ENCODE measurements around the gene SGCG. TPM values are rescaled to one million over a fixed set of nuclear protein-coding genes. Genes with fewer than 3 reads are reported as not detected.

The SGCG gene
- total RNA-seq, 1 experiment from 2014 or later = 0.15 TPM

DNA sequence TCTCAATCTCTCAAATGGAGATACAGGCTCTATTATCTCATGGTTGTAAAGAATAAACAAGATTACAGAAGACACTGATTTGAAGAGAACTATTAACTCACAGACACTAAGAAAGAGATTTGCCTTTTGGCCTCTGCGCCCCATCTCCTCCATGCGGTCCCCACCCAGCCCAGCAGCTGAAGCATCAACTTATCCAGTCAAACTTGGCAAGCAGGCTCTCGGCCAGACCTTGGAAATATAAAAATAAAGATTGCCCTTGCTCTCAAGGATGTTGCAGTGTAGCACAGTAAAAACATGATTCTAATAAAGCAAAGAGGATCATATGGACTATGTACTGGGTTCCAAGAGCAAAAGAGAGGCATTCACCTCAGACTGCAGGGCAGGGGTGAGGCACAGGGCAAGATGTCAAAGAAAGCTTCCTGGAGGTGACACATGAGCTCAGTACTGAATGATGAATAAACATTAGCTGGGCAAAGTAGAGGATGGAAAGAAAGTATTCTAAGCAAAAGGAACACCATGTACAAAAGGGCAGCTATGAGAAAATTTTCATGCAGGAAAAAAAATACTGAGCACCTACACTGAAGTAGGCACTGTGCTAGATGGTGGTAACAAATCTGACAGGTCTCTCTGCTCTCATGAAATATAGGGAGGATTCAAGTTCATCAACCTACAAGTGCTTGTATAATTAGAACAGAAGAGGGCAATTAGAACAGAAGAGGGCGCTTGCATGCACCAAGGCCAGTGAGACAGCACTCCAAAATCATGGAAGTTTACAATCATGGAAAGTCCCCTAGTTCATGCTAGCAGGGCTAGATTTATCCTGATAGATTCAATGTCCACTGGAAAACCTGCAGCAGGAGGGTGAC, 167.7 kb downstream of the SGCG start:
- POLR2A ChIA-PET = no interaction called here
- H3K36me3 ChIP-seq (ENCODE audit: control insufficient read depth in 1 of 2, insufficient read depth in 2 of 2, low read length in 2 of 2) = peaks cover 7 to 13% of the 10 kb centered on the region in 2 experiments

More for the DNA sequence above, 167.7 kb downstream of the SGCG start:
- no peaks in the 10 kb centered on the region for H3K9me3 ChIP-seq (ENCODE audit: control insufficient read depth in 1 of 2, insufficient read depth in 1 of 2, low read depth in 1 of 2, low read length in 2 of 2)
- intact Hi-C loops (cut with micrococcal nuclease) = no loop called here
- H3K4me1 ChIP-seq (ENCODE audit: control insufficient read depth in 1 of 2, insufficient read depth in 2 of 2, low read length in 2 of 2) = no peaks in the 10 kb centered on the region
- ChIA-PET CTCF (no interaction called here), RAD21 (ENCODE audit: low non-redundant PET in 1 of 2, low total read pairs in 2 of 2, uncharacterized antibody in 2 of 2, unreplicated experiment in 2 of 2) (no interaction called here)
- TF ChIP-seq ZNF274 (IDR thresholded peaks at IDR 0.05; ENCODE audit: low read depth, low read length) (no peak), ELF1 (IDR thresholded peaks at IDR 0.05; ENCODE audit: borderline replicate concordance, low read depth) (no peak), CBX3 (IDR thresholded peaks at IDR 0.05; ENCODE audit: low read depth) (no peak), SIN3A (IDR thresholded peaks at IDR 0.05; ENCODE audit: low read depth) (no peak), EZH2 (IDR thresholded peaks at IDR 0.05) (no peak), POLR2AphosphoS5 (IDR thresholded peaks at IDR 0.05; ENCODE audit: low read depth, low read length) (no peak), YY1 (IDR thresholded peaks at IDR 0.05; ENCODE audit: extremely low read depth, insufficient replicate concordance, low read depth, low read length) (no peak), EGR1 (IDR thresholded peaks at IDR 0.05; ENCODE audit: low read depth) (no peak), POLR2A (IDR thresholded peaks at IDR 0.05; ENCODE audit: borderline replicate concordance, extremely low read depth, insufficient read depth, insufficient read length) (no peak), CEBPB (IDR thresholded peaks at IDR 0.05; ENCODE audit: low read depth) (no peak), RAD21 (IDR thresholded peaks at IDR 0.05; ENCODE audit: low read depth) (no peak), SRF (IDR thresholded peaks at IDR 0.05; ENCODE audit: low read depth) (no peak), EZH2phosphoT487 (IDR thresholded peaks at IDR 0.05; ENCODE audit: borderline replicate concordance) (no peak), SP1 (IDR thresholded peaks at IDR 0.05; ENCODE audit: low read depth) (no peak), ZFX (IDR thresholded peaks at IDR 0.05) (no peak), FOSL1 (IDR thresholded peaks at IDR 0.05; ENCODE audit: low read depth) (no peak)
- TF ChIP-seq, protein P1, sequence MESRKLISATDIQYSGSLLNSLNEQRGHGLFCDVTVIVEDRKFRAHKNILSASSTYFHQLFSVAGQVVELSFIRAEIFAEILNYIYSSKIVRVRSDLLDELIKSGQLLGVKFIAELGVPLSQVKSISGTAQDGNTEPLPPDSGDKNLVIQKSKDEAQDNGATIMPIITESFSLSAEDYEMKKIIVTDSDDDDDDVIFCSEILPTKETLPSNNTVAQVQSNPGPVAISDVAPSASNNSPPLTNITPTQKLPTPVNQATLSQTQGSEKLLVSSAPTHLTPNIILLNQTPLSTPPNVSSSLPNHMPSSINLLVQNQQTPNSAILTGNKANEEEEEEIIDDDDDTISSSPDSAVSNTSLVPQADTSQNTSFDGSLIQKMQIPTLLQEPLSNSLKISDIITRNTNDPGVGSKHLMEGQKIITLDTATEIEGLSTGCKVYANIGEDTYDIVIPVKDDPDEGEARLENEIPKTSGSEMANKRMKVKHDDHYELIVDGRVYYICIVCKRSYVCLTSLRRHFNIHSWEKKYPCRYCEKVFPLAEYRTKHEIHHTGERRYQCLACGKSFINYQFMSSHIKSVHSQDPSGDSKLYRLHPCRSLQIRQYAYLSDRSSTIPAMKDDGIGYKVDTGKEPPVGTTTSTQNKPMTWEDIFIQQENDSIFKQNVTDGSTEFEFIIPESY (IDR thresholded peaks at IDR 0.05; ENCODE audit: extremely low read depth, insufficient replicate concordance, low read length) = no peak
- TF ChIP-seq, protein P2, sequence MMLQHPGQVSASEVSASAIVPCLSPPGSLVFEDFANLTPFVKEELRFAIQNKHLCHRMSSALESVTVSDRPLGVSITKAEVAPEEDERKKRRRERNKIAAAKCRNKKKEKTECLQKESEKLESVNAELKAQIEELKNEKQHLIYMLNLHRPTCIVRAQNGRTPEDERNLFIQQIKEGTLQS (IDR thresholded peaks at IDR 0.05) = no peak
- TF ChIP-seq, protein P3, sequence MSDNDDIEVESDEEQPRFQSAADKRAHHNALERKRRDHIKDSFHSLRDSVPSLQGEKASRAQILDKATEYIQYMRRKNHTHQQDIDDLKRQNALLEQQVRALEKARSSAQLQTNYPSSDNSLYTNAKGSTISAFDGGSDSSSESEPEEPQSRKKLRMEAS (IDR thresholded peaks at IDR 0.05) = no peak
- no peaks in the 10 kb centered on the region for H3K27me3 ChIP-seq (ENCODE audit: insufficient read depth, low read length)
- no peak overlapping the region for H3K9ac ChIP-seq (ENCODE audit: low read length)
- H3K27ac ChIP-seq (ENCODE audit: low read depth, low read length) = no peak overlapping the region
- no peaks in the 10 kb centered on the region for H3K9me2 ChIP-seq (ENCODE audit: insufficient read depth)
- no peak overlapping the region for H3K4me2 ChIP-seq (ENCODE audit: low read length)
- no peaks in the 10 kb centered on the region; the same call in 1 of the 2 replicates for H4K20me1 ChIP-seq (ENCODE audit: insufficient read depth)
- H2AFZ ChIP-seq (ENCODE audit: low read depth, low read length, poor library complexity, severe bottlenecking) = no peak overlapping the region
- peaks cover 77% of the 10 kb centered on the region for H3K79me2 ChIP-seq (ENCODE audit: insufficient read depth, low read length)
- ATAC-seq = no peak
- DNase-seq (ENCODE audit: low read depth, low spot score) = no peak
- no peak overlapping the region for H3K4me3 ChIP-seq (replicated peaks in 1 of 2; ENCODE audit: low read depth in 1 of 2, low read length in 2 of 2)
- BruUV-seq (replicated peaks) = no TSS peak

Measured in HCT116 (cell line).